NCI-H1436 treated with DMSO at 0.1 percent for 48 hours (cell line): ENCODE measurements around the gene RPS15.

Experiments used
- DNase-seq: peaks from one replicate; lab custom pipeline; 2025; lab: John Stamatoyannopoulos, UW

Gene RPS15

GRCh38 chr19:1453525-1454364 lies 15.5 kb downstream of the RPS15 start:
- DNase-seq: no peak

DNA sequence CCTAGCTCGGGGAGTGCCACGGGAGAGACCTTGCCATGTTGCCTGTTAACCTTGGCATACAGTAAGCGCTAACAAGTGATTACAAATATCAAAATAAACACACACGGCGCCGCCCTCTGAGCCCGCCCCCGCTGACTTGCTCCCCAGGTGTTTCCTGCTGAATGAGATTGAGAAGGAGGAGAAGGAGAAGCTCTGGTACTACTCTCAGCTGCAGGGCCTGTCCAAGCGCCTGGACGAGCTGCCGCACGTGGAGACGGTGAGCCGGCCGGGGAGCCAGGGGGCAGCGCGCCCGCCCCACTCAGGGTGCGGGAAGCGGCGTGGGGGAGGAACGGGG lies 16.8 kb downstream of the RPS15 start:
- no peak for DNase-seq

GRCh38 chr19:1455336-1456120 lies 17.3 kb downstream of the RPS15 start:
- no peak for DNase-seq

- no peak for DNase-seq
Observed at GRCh38 chr19:1456121-1456900, 18.1 kb downstream of the RPS15 start.

GRCh38 chr19:1457031-1457739 lies 19.0 kb downstream of the RPS15 start:
- no peak for DNase-seq

- no peak for DNase-seq
Observed at GRCh38 chr19:1457892-1458291, 19.7 kb downstream of the RPS15 start.

DNA sequence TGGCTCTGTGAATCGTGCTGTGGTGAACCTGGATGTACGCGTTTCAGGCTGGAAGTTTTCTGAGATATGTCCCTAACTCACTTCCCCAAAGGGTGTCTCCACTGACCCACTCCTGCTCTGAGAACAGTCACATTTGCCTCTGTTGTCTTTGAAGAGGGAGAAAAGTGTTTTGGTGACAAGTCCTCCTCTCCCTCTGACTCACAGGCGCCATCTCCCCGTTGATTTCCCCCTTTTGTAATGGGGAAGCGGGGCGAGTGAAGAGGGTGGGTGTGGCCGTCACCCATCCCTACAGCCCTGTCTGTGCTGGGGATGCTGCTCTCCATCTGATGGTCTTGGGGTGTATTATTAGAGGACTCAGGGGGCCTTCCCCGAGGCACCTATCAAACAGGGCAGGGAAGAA lies 21.3 kb downstream of the RPS15 start:
- DNase-seq: no peak

DNA sequence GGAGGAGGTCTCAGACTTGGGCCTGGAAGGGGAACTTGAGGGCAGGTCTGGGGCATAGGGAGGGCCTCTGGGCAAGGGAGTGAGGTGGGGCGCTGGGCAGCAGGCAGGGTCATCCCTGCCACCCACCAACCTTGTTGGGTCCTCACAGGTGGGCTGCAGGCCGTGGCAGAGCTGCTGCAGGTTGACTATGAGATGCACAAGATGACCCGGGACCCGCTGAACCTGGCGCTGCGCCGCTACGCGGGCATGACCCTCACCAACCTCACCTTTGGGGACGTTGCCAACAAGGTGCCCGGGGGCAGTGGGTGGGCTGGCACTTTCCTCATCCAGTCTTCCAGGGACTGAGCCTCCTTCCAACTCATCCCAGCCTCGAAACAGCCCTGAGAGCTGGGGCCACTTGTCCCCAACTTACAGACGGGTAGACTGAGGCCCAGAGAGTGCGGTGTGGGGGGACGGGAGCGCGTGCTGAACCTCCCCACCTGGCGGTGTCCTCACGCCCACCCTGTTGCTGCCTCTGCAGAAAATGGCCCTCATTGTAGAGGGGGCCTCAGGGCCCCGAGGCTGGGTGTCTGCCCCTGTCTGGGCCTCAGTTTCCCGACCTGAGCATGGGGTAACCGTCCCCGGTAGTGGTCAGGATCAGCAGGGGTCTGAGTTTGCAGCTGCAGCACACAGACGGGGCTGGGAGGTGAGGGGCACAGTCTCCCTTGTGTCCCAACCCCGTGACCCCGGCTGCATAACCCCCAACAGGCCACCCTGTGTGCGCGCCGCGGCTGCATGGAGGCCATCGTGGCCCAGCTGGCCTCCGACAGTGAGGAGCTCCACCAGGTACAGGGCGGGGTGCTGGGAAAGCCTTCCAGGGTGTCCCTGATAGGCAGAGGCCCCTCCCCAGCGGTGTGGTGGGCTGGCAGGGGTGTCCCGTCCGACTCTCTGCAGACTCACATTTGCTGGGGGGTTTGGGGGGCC lies 22.1 kb downstream of the RPS15 start:
- no peak for DNase-seq

DNA sequence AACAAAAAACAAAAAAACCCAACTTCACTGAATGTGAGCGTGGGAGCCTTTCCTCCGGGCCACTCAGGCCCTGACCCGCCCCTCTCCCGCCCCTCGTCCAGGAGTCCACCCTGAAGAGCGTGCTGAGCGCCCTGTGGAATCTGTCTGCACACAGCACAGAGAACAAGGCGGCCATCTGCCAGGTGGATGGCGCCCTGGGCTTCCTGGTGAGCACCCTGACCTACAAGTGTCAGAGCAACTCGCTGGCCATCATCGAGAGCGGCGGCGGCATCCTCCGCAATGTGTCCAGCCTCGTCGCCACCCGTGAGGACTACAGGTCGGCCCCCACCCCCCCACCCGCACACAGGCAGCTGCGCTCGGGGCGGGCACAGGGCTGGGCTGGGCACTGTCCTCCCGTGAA lies 23.7 kb downstream of the RPS15 start:
- no peak for DNase-seq

- DNase-seq: no peak
Observed at GRCh38 chr19:1465191-1466016, 27.2 kb downstream of the RPS15 start.

DNA sequence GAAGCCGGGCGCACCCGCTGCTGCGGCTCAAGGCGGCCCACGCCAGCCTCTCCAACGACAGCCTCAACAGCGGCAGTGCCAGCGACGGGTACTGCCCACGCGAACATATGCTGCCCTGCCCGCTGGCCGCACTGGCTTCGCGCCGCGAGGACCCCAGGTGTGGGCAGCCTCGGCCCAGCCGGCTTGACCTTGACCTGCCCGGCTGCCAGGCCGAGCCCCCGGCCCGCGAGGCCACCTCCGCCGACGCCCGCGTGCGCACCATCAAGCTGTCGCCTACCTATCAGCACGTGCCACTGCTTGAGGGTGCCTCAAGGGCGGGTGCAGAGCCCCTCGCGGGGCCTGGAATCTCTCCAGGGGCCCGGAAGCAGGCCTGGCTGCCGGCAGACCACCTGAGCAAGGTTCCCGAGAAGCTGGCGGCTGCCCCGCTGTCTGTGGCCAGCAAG lies 27.8 kb downstream of the RPS15 start:
- no peak for DNase-seq

GRCh38 chr19:1466461-1467214 lies 28.4 kb downstream of the RPS15 start:
- DNase-seq: no peak

DNA sequence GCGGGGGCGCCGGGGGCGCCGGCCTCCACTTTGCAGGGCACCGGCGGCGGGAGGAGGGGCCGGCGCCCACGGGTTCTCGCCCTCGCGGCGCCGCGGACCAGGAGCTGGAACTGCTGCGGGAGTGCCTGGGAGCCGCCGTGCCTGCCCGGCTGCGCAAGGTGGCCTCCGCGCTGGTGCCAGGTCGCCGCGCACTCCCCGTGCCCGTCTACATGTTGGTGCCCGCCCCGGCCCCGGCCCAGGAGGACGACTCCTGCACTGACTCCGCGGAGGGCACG lies 29.0 kb downstream of the RPS15 start:
- DNase-seq: no peak

- no peak for DNase-seq
Observed at GRCh38 chr19:1467490-1468273, 29.5 kb downstream of the RPS15 start.

DNA sequence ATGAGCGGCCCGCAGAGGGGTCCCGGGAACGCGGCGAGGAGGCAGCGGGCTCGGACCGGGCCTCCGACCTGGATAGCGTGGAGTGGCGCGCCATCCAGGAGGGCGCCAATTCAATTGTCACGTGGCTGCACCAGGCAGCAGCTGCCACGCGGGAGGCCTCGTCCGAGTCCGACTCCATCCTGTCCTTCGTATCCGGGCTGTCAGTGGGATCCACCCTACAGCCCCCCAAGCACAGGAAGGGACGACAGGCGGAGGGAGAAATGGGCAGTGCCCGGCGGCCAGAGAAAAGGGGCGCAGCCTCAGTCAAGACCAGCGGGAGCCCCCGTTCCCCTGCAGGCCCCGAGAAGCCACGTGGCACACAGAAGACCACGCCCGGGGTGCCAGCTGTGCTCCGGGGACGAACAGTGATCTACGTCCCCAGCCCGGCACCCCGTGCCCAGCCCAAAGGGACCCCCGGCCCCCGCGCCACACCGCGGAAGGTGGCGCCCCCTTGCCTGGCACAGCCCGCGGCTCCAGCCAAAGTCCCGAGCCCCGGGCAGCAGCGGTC lies 30.2 kb downstream of the RPS15 start:
- DNase-seq: no peak

GRCh38 chr19:1468821-1469254 lies 30.6 kb downstream of the RPS15 start:
- no peak for DNase-seq

GRCh38 chr19:1469255-1470054 lies 31.3 kb downstream of the RPS15 start:
- DNase-seq: no peak

DNA sequence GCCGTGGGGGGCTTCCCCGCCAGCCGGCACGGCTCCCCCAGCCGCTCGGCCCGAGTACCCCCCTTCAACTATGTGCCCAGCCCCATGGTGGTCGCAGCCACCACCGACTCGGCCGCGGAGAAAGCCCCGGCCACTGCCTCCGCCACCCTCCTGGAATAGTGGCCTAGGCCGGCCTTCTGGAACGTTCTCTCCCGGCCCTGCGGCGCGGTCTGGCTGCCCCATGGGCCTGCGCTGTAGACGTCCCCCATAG lies 31.8 kb downstream of the RPS15 start:
- DNase-seq: no peak
